Erythroblast (primary cell): Measurements from ENCODE around the gene WASF3.

Experiments
- GATA1 ChIP-seq: IDR thresholded peaks from 2 replicates; pipeline ENCODE4 v1.6.1; 2011; ENCODE audit warnings: low read depth, mild to moderate bottlenecking, control low read depth, low read length, moderate library complexity
- POLR2A ChIP-seq: IDR thresholded peaks from 2 replicates; pipeline ENCODE4 v1.6.1; 2011; ENCODE audit warnings: mild to moderate bottlenecking, low read length

DNA sequence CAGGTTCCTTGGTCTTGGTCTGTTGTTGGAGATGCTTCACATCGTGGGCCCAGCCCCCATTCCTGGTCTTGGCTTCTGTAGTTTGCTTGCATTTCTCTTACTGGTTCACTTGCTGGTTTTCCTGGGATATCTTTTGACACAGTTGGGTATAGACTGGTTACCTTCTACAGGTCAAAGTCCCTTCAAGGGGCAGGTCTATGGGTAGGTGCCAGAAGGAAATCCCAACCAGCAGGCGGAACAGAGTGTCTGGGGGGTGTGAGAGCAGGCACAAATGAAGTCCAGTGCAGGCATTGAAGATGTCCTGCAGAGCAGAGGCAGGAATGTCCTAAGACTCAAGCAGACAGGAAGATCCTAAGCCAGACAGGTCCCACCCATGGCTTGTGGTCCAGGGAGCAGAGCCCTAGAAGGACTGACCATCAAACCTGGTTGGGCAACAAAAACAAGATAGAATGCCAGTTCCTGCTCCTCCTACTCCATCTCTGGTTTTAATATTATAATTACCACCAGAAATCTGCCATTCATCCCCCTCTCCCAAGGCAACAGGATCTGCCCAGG is 17.7 kb upstream of the WASF3 start:
- no peak for TF ChIP-seq POLR2A
- no peak for TF ChIP-seq GATA1
